Nasal cavity respiratory epithelium epithelial cell of viscerocranial mucosa (primary cell): ENCODE data around the gene FBL. TPM values are rescaled to one million over a fixed set of nuclear protein-coding genes. Genes with fewer than 3 reads are reported as not detected.

Experiments used
- total RNA-seq: library from RNA; depleted of rRNA; stranded (reverse); fragments of >200 nt; gene quantifications from 2 replicates; pipeline ENCODE4 v1.2.3, GENCODE V29; 2014

FBL gene
- total RNA-seq, result 140 and 218 TPM in 2 replicates

GRCh38 chr19:39845933-39846677, at the start of gene FBL:
FBL (minus strand) TSS chr19:39846379; CDS start chr19:39846300, 79 bp downstream.

GRCh38 chr19:39833464-39834286, 12.5 kb downstream of the FBL start, which contains the start of gene DYRK1B:
DYRK1B (minus strand) TSS chr19:39834162; CDS start chr19:39831867, 2,295 bp downstream.

Other genes starting within 250 kb of the FBL start
- gene LGALS13, start 243.9 kb downstream of the FBL start, total RNA-seq, result not detected in 2 replicates
- gene LGALS16, start 190.5 kb downstream of the FBL start, total RNA-seq, result not detected in 2 replicates
- not detected in 2 replicates for gene LGALS14, start 141.9 kb downstream of the FBL start, total RNA-seq
- gene CLC, start 108.3 kb downstream of the FBL start, total RNA-seq, result not detected in 2 replicates
- not detected in 2 replicates for gene LEUTX, start 67.5 kb downstream of the FBL start, total RNA-seq
- 4.1 and 14.3 TPM in 2 replicates for gene DYRK1B, start 12.2 kb downstream of the FBL start, total RNA-seq
- 1.4 and 2.3 TPM in 2 replicates for gene FCGBP, start 88.3 kb upstream of the FBL start, total RNA-seq
- gene PSMC4, start 124.8 kb upstream of the FBL start, total RNA-seq, result 84.1 and 118 TPM in 2 replicates
- 0.68 and 3.0 TPM in 2 replicates for gene ZNF546, start 150.7 kb upstream of the FBL start, total RNA-seq
- gene ZNF780B, start 209.9 kb upstream of the FBL start, total RNA-seq, result 4.8 and 20.2 TPM in 2 replicates
- 6.8 and 15.9 TPM in 2 replicates for gene ZNF780A, start 244.6 kb upstream of the FBL start, total RNA-seq